SU-DHL-6 (cell line): ENCODE data around the gene SLC9A2.

Source experiments
- H2AFZ ChIP-seq: fragments of 200-600 bp; sonication (generic); 2 replicates; pipeline ENCODE4 v1.6.1; 2014; ENCODE audit warnings: low read depth, mild to moderate bottlenecking, moderate library complexity, mixed read lengths, antibody characterized with exemption, low read length; ENCODE audit not compliant: severe bottlenecking
- H3F3A ChIP-seq: fragments of 200-600 bp; shearing (Covaris generic); 2 replicates; pipeline ENCODE4 v1.6.0; 2016; ENCODE audit warnings: antibody characterized with exemption, mild to moderate bottlenecking; ENCODE audit not compliant: insufficient read depth
- H3K27ac ChIP-seq: fragments of 200-600 bp; sonication (generic); 2 replicates; pipeline ENCODE4 v1.5.1; 2016; ENCODE audit warnings: low read depth, mild to moderate bottlenecking, low read length, moderate library complexity, mixed read lengths
- H3K27me3 ChIP-seq: fragments of 200-600 bp; sonication (generic), shearing (Covaris generic); 2 replicates; pipeline ENCODE4 v1.6.0; 2014; ENCODE audit warnings: mild to moderate bottlenecking, low read length
- H3K36me3 ChIP-seq: fragments of 200-600 bp; sonication (generic); 2 replicates; pipeline ENCODE4 v1.6.1; 2014; ENCODE audit warnings: mild to moderate bottlenecking, low read length, mixed read lengths
- H3K4me2 ChIP-seq: fragments of 300-600, 200-600 bp; shearing (Covaris generic), sonication (generic); 2 replicates; pipeline ENCODE4 v1.6.0; 2014; ENCODE audit warnings: low read length, low read depth, mild to moderate bottlenecking; ENCODE audit not compliant: poor library complexity, severe bottlenecking
- H3K4me3 ChIP-seq: fragments of 200-600 bp; sonication (generic); 2 replicates; pipeline ENCODE4 v1.5.1; 2014; ENCODE audit warnings: antibody characterized with exemption, low read length, mild to moderate bottlenecking, mixed read lengths; ENCODE audit not compliant: insufficient read depth, poor library complexity, severe bottlenecking
- H3K79me2 ChIP-seq: fragments of 200-600 bp; sonication (generic); 2 replicates; pipeline ENCODE4 v1.6.1; 2014; ENCODE audit warnings: mild to moderate bottlenecking, low read length, moderate library complexity; ENCODE audit not compliant: insufficient read depth
- H3K9ac ChIP-seq: fragments of 200-600 bp; sonication (generic); 2 replicates; pipeline ENCODE4 v1.7.0; 2014; ENCODE audit warnings: mild to moderate bottlenecking, low read length
- H3K9me2 ChIP-seq: fragments of 200-600 bp; sonication (generic); replicated peaks from 2 replicates; pipeline ENCODE4 v1.6.1; 2014; ENCODE audit warnings: low read length; ENCODE audit not compliant: insufficient read depth
- H3K9me3 ChIP-seq: fragments of 200-600 bp; sonication (generic); 2 replicates; pipeline ENCODE4 v1.6.1; 2014; ENCODE audit warnings: low read length, mixed read lengths; ENCODE audit not compliant: insufficient read depth
- H4K20me1 ChIP-seq: fragments of 200-600 bp; sonication (generic); 2 replicates; pipeline ENCODE4 v1.6.1; 2014; ENCODE audit warnings: low read depth, mild to moderate bottlenecking, antibody characterized with exemption, low read length, moderate library complexity, mixed read lengths
- EZH2phosphoT487 ChIP-seq: fragments of 200-600 bp; sonication (generic), shearing (Covaris generic); conservative IDR thresholded peaks from 2 replicates; pipeline ENCODE4 v1.6.1; 2018; ENCODE audit warnings: mild to moderate bottlenecking, antibody characterized with exemption, low read length, moderate library complexity, mixed read lengths
- TF ChIP-seq, protein P1 (sequence below): fragments of 200-600 bp; sonication (generic); IDR thresholded peaks from one replicate; pipeline ENCODE4 v1.5.1; 2017; ENCODE audit warnings: antibody characterized with exemption, mild to moderate bottlenecking, low read length, moderate library complexity; ENCODE audit not compliant: insufficient read depth, poor library complexity, severe bottlenecking

The SLC9A2 gene

DNA sequence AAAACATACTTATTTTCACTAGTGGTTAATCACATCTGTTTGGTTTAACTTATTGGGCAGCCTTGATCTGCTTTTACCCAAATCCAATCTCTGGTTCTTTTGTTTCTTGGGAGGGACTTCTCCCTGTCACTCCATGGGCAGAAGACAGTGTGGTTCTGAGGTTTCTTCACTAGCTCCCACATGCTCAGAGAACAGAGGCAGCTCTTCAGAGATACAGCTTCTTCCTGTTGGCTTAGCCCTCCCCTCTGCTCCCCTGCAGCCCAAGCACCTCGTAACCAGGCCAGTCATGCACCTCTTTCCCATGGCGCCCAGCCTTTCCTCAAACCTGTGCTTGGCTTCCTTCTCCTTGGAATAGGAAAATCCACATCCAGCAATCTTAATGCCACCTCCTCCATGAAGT lies 32.8 kb downstream of the SLC9A2 start:
- Histone ChIP-seq H3K9me2 (no peaks in the 10 kb centered on the region), H3K27ac (no peak overlapping the region)

DNA sequence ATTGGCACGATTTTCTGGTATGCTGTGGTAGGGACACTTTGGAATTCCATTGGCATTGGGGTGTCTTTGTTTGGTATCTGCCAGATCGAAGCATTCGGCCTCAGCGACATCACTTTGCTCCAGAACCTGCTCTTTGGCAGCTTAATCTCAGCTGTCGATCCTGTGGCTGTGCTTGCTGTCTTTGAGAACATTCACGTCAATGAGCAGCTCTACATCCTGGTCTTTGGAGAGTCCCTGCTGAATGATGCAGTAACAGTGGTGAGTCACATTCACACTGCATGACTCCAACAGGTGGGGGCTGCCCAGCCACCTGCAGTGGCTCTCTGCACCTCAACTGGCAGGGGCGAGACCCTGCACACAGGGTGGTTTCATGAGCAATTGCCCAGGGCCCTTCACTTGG lies 38.4 kb downstream of the SLC9A2 start:
- Histone ChIP-seq H3K4me3 (no peak overlapping the region), H3K9ac (no peak overlapping the region), H3K27me3 (no peaks in the 10 kb centered on the region), H3K9me3 (no peaks in the 10 kb centered on the region), H3K4me2 (no peak overlapping the region), H3K27ac (no peak overlapping the region), H3F3A (no peaks in the 10 kb centered on the region), H3K36me3 (no peaks in the 10 kb centered on the region), H2AFZ (no peak overlapping the region), H3K79me2 (no peaks in the 10 kb centered on the region), H4K20me1 (no peaks in the 10 kb centered on the region), H3K9me2 (no peaks in the 10 kb centered on the region)
- no peak for TF ChIP-seq EZH2phosphoT487
- TF ChIP-seq, protein P1, sequence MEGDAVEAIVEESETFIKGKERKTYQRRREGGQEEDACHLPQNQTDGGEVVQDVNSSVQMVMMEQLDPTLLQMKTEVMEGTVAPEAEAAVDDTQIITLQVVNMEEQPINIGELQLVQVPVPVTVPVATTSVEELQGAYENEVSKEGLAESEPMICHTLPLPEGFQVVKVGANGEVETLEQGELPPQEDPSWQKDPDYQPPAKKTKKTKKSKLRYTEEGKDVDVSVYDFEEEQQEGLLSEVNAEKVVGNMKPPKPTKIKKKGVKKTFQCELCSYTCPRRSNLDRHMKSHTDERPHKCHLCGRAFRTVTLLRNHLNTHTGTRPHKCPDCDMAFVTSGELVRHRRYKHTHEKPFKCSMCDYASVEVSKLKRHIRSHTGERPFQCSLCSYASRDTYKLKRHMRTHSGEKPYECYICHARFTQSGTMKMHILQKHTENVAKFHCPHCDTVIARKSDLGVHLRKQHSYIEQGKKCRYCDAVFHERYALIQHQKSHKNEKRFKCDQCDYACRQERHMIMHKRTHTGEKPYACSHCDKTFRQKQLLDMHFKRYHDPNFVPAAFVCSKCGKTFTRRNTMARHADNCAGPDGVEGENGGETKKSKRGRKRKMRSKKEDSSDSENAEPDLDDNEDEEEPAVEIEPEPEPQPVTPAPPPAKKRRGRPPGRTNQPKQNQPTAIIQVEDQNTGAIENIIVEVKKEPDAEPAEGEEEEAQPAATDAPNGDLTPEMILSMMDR, result no peak

More for the DNA sequence above, 32.8 kb downstream of the SLC9A2 start:
- Histone ChIP-seq H2AFZ (no peak overlapping the region), H3F3A (no peaks in the 10 kb centered on the region), H3K27me3 (no peaks in the 10 kb centered on the region), H4K20me1 (no peaks in the 10 kb centered on the region), H3K4me3 (no peak overlapping the region), H3K36me3 (no peaks in the 10 kb centered on the region), H3K9ac (no peak overlapping the region), H3K79me2 (no peaks in the 10 kb centered on the region), H3K4me2 (no peak overlapping the region), H3K9me3 (no peaks in the 10 kb centered on the region)
- TF ChIP-seq, protein P1, result no peak
- no peak for TF ChIP-seq EZH2phosphoT487

DNA sequence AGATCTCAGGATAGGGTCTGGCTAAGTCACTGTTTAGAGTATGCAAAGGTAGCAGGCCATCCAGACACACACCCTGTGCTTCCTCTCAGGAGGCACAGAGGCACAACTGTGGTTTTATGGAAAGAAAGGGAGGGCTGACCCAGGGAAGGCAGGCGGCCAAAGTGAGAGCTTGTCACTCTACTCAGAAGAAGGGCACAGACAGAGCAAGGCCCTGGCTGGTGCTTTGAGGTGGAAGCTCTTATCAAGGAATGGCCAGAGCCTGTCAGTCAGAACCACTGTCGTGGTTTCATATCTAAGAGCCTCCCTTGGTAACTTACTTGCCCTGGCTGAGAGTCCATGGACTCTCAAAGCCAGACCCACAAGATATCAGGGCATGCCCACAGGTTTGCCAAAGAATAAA lies 40.7 kb downstream of the SLC9A2 start:
- no peaks in the 10 kb centered on the region for H3F3A ChIP-seq
- H3K27ac ChIP-seq, result no peak overlapping the region
- no peaks in the 10 kb centered on the region for H3K27me3 ChIP-seq

More for the DNA sequence above, 40.7 kb downstream of the SLC9A2 start:
- Histone ChIP-seq H3K9ac (no peak overlapping the region), H3K4me3 (no peak overlapping the region), H3K9me2 (no peaks in the 10 kb centered on the region), H3K9me3 (no peaks in the 10 kb centered on the region), H4K20me1 (no peaks in the 10 kb centered on the region), H3K4me2 (no peak overlapping the region), H2AFZ (no peak overlapping the region), H3K79me2 (no peaks in the 10 kb centered on the region), H3K36me3 (no peaks in the 10 kb centered on the region)
- TF ChIP-seq, protein P1, result no peak
- no peak for TF ChIP-seq EZH2phosphoT487
